Esophagus (tissue), 2 donors: Measurements from ENCODE around the gene VKORC1L1. TPM values are rescaled to one million over a fixed set of nuclear protein-coding genes. Genes with fewer than 3 reads are reported as not detected.
"Not testable (repeated sequence)": the region's sequence is repeated elsewhere in the genome, so short reads cannot be mapped to it uniquely, and the experiment has no call there.

Source experiments
- H3K27ac ChIP-seq, 2 donors: one replicate each; pipeline ENCODE4 v1.5.1; 2013; ENCODE audit warnings: low read depth in 2 of 2, mild to moderate bottlenecking in 2 of 2, inconsistent platforms in 1 of 2, low read length in 1 of 2, moderate library complexity in 1 of 2
- H3K27me3 ChIP-seq, 2 donors: one replicate each; pipeline ENCODE4 v1.6.1; 2013; ENCODE audit warnings: low read length in 2 of 2, control low read depth in 1 of 2, mild to moderate bottlenecking in 1 of 2; ENCODE audit not compliant: insufficient read depth in 2 of 2, control insufficient read depth in 1 of 2
- H3K36me3 ChIP-seq, 2 donors: one replicate each; pipeline ENCODE4 v1.6.1; 2013; ENCODE audit warnings: low read length in 1 of 2; ENCODE audit not compliant: control insufficient read depth in 2 of 2, insufficient read depth in 2 of 2
- H3K4me1 ChIP-seq, 2 donors: one replicate each; pipeline ENCODE4 v1.6.1; 2013; ENCODE audit warnings: low read length in 1 of 2; ENCODE audit not compliant: control insufficient read depth in 2 of 2, insufficient read depth in 2 of 2
- H3K4me3 ChIP-seq, 2 donors: one replicate each; pipeline ENCODE4 v1.5.1; 2013; ENCODE audit warnings: low read length in 2 of 2, mild to moderate bottlenecking in 2 of 2, low read depth in 1 of 2, moderate library complexity in 1 of 2
- H3K9me3 ChIP-seq, 2 donors: one replicate each; pipeline ENCODE4 v1.6.1; 2013; ENCODE audit warnings: mild to moderate bottlenecking in 2 of 2, low read depth in 1 of 2, low read length in 1 of 2, moderate library complexity in 1 of 2; ENCODE audit not compliant: control insufficient read depth in 2 of 2, insufficient read depth in 1 of 2
- WGBS, 2 donors: extraction: QIAGEN DNeasy Blood & Tissue Kit; methylation state at CpG; one replicate each; pipeline ENCODE4 v1.1.7; 2013; 5-methylcytosine and 5-hydroxymethylcytosine counted together
- polyA plus RNA-seq, 2 donors: library from polyadenylated mRNA; stranded (reverse); fragments of 200-250 nt; gene quantifications; one replicate each; pipeline ENCODE4 v1.2.3, GENCODE V29; 2013
- donor health status: healthy with polysubstance abuse.
- donor health status: Bipolar disorder and iron deficiency.

VKORC1L1 gene
- polyA plus RNA-seq, 2 donors: 7.3 to 8.8 TPM

DNA sequence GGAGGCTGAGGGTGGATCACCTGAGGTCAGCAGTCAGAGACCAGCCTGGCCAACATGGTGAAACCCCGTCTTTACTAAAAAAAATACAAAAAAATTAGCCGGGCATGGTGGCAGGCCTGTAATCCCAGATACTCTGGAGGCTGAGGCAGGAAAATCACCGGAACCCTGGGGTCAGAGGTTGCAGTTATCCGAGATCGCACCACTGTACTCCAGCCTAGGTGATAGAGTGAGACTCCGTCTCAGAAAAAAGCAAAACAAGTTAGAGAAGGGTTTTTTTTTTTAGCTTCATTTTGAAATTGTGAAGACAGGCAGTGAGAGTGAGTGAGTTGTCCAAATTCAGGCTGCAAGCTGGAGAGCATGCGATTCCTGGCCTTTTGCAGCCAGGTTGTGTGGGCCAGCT lies 19.0 kb upstream of the VKORC1L1 start:
- H3K27ac ChIP-seq, H3K4me1 ChIP-seq, H3K36me3 ChIP-seq, H3K27me3 ChIP-seq, H3K9me3 ChIP-seq, H3K4me3 ChIP-seq: not testable (repeated sequence)
- WGBS, 2 donors: 88 to 91% methylated on average over 7 of the region's 7 CpGs

DNA sequence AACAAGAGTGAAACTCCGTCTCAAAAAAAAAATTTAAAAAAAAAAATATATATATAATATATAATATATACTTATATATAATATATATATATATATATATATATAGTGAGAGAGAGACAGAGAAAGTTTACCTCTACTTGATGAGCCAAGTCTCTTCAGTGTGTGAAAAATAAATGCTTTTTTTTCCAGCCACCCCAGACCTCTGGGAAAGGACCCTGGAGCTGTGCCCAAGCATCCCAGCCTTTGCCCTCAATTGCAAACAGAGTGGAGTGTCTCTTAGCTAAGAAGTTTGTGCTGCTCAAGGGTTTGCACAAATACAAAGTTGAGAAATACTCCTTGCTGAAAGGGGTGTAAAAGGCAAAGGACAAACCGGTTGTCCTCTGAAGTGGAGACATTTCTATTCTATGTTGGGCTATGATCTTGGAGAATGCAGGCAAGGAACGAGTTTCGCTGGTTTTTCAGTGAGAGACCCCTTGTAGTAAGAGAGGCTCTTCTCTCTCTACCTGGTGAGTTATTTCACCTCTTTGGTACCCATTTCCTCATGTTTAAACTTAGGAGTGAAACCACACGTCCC lies 15.5 kb upstream of the VKORC1L1 start:
- H3K4me1 ChIP-seq, H3K9me3 ChIP-seq, H3K27ac ChIP-seq, H3K4me3 ChIP-seq, H3K36me3 ChIP-seq, H3K27me3 ChIP-seq: not testable (repeated sequence)
- 49 to 52% methylated on average over 4 of the region's 5 CpGs for WGBS, 2 donors

DNA sequence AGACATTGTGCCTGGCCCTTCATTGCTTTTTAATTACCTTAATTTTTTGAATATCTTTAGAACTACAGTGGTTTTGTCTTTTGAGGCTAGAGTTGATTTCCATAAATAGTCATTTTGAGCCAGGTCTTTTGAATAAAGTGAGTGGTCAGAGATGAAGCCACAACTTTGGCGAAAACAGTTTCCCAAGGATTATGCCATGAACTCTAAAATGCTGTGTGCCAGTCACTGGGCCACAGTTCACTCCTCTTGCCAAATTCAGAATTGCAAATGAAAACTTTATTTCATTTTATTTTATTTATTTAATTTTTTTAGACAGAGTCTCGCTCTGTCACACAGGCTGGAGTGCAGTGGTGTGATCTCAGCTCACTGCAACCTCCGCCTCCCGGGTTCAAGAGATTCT lies 14.2 kb upstream of the VKORC1L1 start:
- H3K4me3 ChIP-seq, H3K27me3 ChIP-seq, H3K36me3 ChIP-seq, H3K27ac ChIP-seq, H3K4me1 ChIP-seq, H3K9me3 ChIP-seq: not testable (repeated sequence)
- WGBS, 2 donors: 95 to 97% methylated on average over 4 of the region's 4 CpGs

DNA sequence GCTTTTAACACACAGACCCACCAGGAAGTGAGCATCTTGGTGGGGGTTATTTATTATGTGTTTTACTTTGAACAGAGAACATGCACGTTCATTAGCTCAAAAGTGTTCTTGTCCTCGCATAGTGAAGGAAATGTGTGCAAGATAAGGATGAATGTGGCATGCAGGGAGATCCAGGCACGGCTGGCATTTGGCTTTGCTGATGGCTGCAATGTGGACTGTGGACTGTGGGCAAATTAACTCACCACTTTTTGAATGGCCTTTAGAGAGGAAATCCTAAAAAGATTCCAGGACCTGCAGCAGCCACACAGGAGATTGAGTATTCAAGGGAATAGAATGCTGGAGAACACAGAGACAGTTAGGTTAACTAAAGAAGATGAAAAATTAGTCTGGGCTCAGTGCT lies 6.6 kb upstream of the VKORC1L1 start:
- H3K9me3 ChIP-seq, H3K27me3 ChIP-seq, H3K4me3 ChIP-seq, H3K36me3 ChIP-seq, H3K4me1 ChIP-seq, H3K27ac ChIP-seq: not testable (repeated sequence)
- WGBS, 2 donors: 49 to 72% methylated on average over 3 of the region's 3 CpGs

DNA sequence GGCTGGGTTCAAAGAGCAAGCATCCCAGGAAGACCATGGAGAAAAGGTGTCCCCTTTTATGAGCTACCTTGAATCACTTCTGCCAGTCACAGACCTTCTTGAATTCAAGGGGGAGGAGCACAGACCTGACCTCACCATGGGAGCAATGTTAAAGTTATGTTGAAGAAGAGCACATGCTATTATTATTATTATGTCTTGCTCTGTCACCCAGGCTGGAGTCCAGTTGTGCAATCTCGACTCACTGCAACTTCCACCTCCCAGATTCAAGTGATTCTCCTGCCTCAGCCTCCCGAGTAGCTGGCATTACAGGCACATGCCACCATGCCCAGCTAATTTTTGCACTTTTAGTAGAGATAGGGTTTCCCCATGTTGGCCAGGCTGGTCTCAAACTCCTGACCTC lies 5.2 kb upstream of the VKORC1L1 start:
- 84 to 93% methylated on average over 2 of the region's 2 CpGs for WGBS, 2 donors
- H3K9me3 ChIP-seq, H3K36me3 ChIP-seq, H3K27ac ChIP-seq, H3K4me3 ChIP-seq, H3K27me3 ChIP-seq, H3K4me1 ChIP-seq: not testable (repeated sequence)

DNA sequence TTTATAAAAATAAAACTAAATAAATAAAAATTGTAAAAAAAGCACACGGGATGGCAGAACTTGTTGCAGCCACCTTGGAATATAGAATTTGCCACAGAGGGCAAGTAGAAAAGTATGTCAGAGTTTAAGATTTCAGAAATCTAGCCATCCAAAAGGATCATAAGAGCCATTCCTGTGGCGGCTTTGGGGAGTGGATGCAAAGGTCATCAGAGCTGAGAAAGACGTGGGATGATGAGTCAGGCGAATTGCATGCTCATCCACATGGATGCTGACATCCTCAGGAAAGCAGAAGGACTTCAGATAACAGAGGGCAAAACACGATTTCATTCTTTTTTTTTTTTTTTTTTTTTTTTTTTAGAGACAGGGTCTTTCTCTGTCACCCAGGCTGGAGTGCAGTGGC lies 3.6 kb upstream of the VKORC1L1 start:
- not testable (repeated sequence) for H3K4me3 ChIP-seq, H3K27me3 ChIP-seq, H3K4me1 ChIP-seq, H3K36me3 ChIP-seq, H3K9me3 ChIP-seq, H3K27ac ChIP-seq
- 68 to 72% methylated on average over 5 of the region's 5 CpGs for WGBS, 2 donors

DNA sequence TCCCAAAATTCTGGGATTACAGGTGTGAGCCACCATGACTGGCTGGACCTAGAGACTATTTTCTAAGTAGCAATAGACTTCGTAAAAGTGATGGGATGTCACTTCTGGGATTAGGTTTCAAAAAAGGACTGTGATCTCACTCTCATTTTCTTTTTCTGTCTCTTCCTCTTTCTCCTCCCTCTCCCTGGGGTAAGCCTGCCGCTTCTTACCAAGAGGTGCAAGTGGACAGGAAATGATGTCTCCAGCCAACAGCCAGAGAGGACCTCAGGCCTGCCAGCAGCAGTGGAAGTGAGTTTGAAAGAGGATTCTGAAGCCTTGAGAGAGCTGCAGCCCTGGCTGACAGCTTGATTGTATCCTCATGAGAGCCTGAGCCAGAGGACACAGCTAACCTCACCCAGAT lies 1.4 kb upstream of the VKORC1L1 start:
- not testable (repeated sequence) for H3K27ac ChIP-seq
- 39 to 53% methylated on average over 2 of the region's 2 CpGs for WGBS, 2 donors

DNA sequence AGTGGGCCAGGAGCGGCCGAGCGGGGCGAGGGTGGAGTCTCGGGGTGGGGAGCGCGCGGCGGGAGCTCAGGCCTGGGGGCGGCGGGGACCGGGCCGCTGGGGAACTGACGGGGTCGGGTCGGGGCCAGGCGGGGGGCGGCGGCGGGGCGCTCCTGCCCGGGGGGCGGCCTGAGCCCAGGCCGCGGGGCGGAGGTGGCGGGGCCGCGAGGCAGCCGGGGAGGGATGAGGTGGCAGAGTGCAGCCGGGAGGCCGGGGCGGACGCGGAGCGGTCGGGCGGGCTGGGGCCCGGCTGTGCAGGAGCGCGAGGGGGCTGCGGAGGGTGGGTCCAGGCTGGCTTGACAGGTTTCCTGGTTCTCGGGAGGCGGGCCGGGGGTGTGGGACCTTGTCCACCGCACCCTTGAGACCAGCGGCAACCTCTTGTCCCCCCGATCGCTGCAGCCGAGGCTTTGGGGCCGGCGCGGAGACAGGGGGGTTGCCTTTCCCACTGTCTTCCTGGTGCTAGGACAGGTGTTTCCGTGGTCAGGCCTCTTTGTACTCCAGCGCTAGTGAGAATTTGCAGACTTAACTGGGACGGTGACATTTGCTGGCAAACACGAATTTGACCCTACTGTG lies 814 bp downstream of the VKORC1L1 start:
- not testable (repeated sequence) for H3K27me3 ChIP-seq, H3K36me3 ChIP-seq, H3K4me1 ChIP-seq, H3K9me3 ChIP-seq
- H3K4me3 ChIP-seq: peak overlapping the region; percentile 64 to 94
- WGBS, 2 donors: 1% methylated on average over 37 to 57 of the region's 57 CpGs
- peak overlapping the region; percentile 72 to 82 for H3K27ac ChIP-seq

More for the DNA sequence above, 1.4 kb upstream of the VKORC1L1 start:
- not testable (repeated sequence) for H3K27me3 ChIP-seq, H3K4me1 ChIP-seq, H3K36me3 ChIP-seq, H3K9me3 ChIP-seq, H3K4me3 ChIP-seq

DNA sequence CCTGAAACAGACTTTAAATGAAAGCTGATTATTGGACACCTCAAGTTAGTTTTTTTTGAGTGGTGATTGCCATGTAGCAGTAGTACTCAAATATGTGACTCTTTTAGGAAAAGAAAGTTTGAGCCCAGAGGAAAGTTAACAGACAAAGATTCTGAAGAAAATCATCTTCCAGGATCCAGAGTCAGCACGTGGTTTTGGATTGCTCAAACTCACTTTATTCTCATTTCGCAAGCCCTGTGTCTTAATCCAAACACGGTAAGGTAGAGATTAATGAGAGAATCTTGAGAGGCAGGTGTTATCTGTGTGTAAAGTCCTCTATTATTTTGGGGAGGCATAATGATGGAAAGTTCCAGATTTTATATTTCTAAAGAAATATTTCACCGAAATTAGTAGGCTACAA lies 2.8 kb downstream of the VKORC1L1 start:
- not testable (repeated sequence) for H3K27me3 ChIP-seq, H3K9me3 ChIP-seq, H3K27ac ChIP-seq, H3K4me3 ChIP-seq, H3K36me3 ChIP-seq, H3K4me1 ChIP-seq
- 77 to 79% methylated on average over 4 of the region's 4 CpGs for WGBS, 2 donors

DNA sequence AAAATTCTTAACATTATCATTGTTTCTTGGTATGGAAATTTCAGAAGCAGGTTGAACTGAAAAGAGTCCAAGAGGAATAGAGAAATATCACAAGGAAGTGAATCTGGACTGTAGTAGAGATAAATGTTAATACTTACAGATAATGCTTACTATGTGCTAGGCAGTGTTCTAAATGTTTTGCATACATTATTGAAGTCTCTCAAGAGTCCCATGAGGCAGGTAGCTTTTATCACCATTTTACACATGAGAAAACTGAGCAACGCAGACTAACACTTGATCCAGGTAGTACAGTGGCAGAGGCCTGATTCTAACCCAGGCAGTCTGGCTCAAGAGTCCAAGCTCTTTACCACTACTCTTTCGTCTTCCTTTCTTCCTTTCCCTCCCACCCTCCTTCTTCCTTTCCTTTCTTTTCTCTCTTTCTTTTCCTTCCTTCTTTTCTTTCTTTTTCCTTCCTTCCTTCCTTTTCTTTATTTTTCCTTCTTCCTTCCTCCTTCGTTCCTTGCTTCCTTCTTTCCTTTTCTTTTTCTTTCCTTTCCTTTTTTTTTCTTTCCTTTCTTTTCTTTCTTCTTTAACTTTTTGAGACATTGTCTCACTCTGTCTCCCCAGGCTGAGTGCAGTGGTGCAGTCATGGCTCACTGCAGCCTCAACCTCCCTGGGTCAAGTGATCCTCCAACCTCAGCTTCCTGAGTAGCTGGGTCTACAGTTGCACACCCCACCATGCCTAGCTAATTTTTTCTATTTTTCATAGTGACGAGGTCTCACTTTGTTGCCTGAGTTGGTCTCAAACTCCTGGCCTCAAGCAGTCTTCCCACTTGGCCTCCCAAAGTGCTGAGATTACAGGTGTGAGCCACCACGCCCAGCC lies 6.6 kb downstream of the VKORC1L1 start:
- not testable (repeated sequence) for H3K36me3 ChIP-seq

More for the DNA sequence above, 6.6 kb downstream of the VKORC1L1 start:
- not testable (repeated sequence) for H3K27me3 ChIP-seq, H3K4me3 ChIP-seq, H3K27ac ChIP-seq, H3K4me1 ChIP-seq, H3K9me3 ChIP-seq
- WGBS, 2 donors: 84 to 86% methylated on average over 5 of the region's 5 CpGs
